Peyer's patch (tissue), 4 donors: ENCODE measurements around the gene TRMT11. TPM values are rescaled to one million over a fixed set of nuclear protein-coding genes. Genes with fewer than 3 reads are reported as not detected.
"Not testable (repeated sequence)": the region's sequence is repeated elsewhere in the genome, so short reads cannot be mapped to it uniquely, and the experiment has no call there.

Experiments used
- DNase-seq, 3 donors: peaks; one replicate each; pipeline ENCODE4 v3.0.0-alpha.2; 2017 to 2019
- H3K27ac ChIP-seq, 4 donors: fragments of 200-600 bp; sonication (generic); one replicate each; pipeline ENCODE4 v1.5.1; 2016 to 2019
- H3K27me3 ChIP-seq, 2 donors: fragments of 200-600 bp; sonication (generic); one replicate each; pipeline ENCODE4 v1.5.1; 2019
- H3K36me3 ChIP-seq, 3 donors: fragments of 200-600 bp; sonication (generic); one replicate each; pipeline ENCODE4 v1.5.1; 2016 to 2019
- H3K4me1 ChIP-seq, 4 donors: fragments of 200-600 bp; sonication (generic); one replicate each; pipeline ENCODE4 v1.5.1; 2016 to 2019
- H3K4me3 ChIP-seq, 4 donors: fragments of 200-600 bp; sonication (generic); 1 replicate in 3 of 4; 2 replicates in 1 of 4; pipeline ENCODE4 v1.5.1; 2016 to 2019; ENCODE audit warnings: mild to moderate bottlenecking in 1 of 4
- H3K9me3 ChIP-seq, 4 donors: fragments of 200-600 bp; sonication (generic); one replicate each; pipeline ENCODE4 v1.5.1; 2016 to 2019; ENCODE audit warnings: mild to moderate bottlenecking in 1 of 4
- POLR2A ChIP-seq, 2 donors: fragments of 450-650 bp; IDR thresholded peaks; one replicate each; pipeline ENCODE4 v1.5.1; 2017; ENCODE audit warnings: antibody characterized with exemption in 2 of 2, mild to moderate bottlenecking in 2 of 2, moderate library complexity in 2 of 2
- total RNA-seq, 4 donors: library from RNA; depleted of rRNA; stranded (reverse); fragments of >200 nt; gene quantifications; one replicate each; pipeline ENCODE4 v1.1.0, GENCODE V29; 2016
- TF ChIP-seq, protein P1 (sequence below), 6 experiments: fragments of 450-650 bp in 4 of 6; fragments of 200-600 bp in 2 of 6; sonication (generic) in 1 of 6; IDR thresholded peaks; one replicate each; pipeline ENCODE4 v1.5.1; 2017 to 2019; ENCODE audit warnings: antibody characterized with exemption in 6 of 6, mild to moderate bottlenecking in 3 of 6, moderate library complexity in 1 of 6

Gene TRMT11
- total RNA-seq, 4 donors from 2014 or later, result 36.6 to 60.2 (median 51.2) TPM

DNA sequence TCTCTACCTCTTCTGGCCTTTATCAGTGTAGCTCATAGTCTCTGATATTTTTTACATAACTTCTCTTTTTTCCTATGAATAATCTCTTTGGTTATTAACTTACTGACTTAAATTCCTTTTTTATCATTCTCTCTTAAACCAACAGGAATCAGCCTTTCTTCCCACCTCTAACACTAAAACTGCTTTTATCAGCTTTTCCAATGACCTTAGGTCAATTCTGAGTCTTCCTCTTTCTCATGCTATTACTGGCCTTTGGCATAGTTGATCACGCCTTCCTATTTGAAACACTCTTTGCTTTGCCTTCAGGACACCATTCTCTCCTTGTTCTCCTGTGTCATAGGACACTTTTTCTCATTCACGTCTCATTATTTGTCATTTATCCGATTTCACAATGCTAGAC is 37.9 kb upstream of the TRMT11 start:
- no peak for TF ChIP-seq POLR2A (IDR thresholded peaks at IDR 0.05)
- TF ChIP-seq, protein P1, sequence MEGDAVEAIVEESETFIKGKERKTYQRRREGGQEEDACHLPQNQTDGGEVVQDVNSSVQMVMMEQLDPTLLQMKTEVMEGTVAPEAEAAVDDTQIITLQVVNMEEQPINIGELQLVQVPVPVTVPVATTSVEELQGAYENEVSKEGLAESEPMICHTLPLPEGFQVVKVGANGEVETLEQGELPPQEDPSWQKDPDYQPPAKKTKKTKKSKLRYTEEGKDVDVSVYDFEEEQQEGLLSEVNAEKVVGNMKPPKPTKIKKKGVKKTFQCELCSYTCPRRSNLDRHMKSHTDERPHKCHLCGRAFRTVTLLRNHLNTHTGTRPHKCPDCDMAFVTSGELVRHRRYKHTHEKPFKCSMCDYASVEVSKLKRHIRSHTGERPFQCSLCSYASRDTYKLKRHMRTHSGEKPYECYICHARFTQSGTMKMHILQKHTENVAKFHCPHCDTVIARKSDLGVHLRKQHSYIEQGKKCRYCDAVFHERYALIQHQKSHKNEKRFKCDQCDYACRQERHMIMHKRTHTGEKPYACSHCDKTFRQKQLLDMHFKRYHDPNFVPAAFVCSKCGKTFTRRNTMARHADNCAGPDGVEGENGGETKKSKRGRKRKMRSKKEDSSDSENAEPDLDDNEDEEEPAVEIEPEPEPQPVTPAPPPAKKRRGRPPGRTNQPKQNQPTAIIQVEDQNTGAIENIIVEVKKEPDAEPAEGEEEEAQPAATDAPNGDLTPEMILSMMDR (IDR thresholded peaks at IDR 0.05), result no peak
- Histone ChIP-seq H3K9me3 (no peaks in the 10 kb centered on the region), H3K27ac (no peak overlapping the region), H3K36me3 (no peaks in the 10 kb centered on the region), H3K27me3 (no peaks in the 10 kb centered on the region), H3K4me3 (no peak overlapping the region), H3K4me1 (peaks cover 0 to 34% (median 5%) of the 10 kb centered on the region in 4 donors)
- no peak for DNase-seq

DNA sequence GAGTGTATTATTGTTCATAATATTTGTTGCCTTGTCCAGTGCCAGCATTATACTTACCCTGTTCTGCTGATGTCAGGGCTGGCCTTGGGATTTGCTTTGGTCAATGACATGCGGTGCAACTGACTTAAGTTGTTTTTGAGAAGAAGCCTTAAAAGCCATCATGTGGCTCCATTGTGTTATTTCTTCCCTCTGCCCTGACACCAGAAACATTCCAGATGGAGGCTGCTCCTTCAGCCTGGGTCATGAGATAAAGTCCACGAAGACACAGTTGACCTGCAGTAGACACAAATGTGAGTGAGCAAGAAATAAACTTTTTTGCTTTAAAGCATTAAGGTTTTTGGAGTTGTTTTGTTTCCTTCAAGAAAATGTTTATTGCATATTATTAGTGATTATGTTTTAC is 37.3 kb upstream of the TRMT11 start:
- Histone ChIP-seq H3K4me1 (peaks cover 0 to 29% (median 2%) of the 10 kb centered on the region in 4 donors), H3K27ac (no peak overlapping the region), H3K36me3 (no peaks in the 10 kb centered on the region), H3K4me3 (no peak overlapping the region), H3K9me3 (no peaks in the 10 kb centered on the region), H3K27me3 (no peaks in the 10 kb centered on the region)
- DNase-seq, result no peak
- no peak for TF ChIP-seq POLR2A (IDR thresholded peaks at IDR 0.05)
- TF ChIP-seq, protein P1 (IDR thresholded peaks at IDR 0.05), result no peak

DNA sequence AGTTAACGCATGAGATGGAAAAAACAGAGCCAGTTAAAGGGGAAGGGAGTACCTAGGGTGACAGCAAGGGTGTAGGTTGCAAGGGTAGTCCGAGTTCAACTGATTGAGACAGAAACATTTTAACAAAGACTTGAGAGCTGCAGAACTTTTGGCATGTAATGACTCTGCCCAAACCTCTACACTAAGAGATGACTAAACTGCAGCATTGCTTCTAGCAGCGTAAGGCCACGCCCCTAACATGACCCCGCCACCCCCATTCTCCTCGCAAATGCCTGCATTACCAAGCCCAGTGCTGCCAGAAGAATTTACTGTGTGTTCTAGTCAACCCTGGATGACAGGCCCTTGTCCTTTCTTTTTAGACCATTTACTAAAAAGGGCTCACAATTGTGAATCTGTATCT is 36.0 kb upstream of the TRMT11 start:
- DNase-seq, result no peak
- TF ChIP-seq, protein P1 (IDR thresholded peaks at IDR 0.05), result no peak
- Histone ChIP-seq H3K9me3 (no peaks in the 10 kb centered on the region), H3K27me3 (no peaks in the 10 kb centered on the region), H3K4me3 (no peak overlapping the region), H3K4me1 (peaks cover 0 to 18% (median 2%) of the 10 kb centered on the region in 4 donors), H3K27ac (no peak overlapping the region), H3K36me3 (no peaks in the 10 kb centered on the region)

DNA sequence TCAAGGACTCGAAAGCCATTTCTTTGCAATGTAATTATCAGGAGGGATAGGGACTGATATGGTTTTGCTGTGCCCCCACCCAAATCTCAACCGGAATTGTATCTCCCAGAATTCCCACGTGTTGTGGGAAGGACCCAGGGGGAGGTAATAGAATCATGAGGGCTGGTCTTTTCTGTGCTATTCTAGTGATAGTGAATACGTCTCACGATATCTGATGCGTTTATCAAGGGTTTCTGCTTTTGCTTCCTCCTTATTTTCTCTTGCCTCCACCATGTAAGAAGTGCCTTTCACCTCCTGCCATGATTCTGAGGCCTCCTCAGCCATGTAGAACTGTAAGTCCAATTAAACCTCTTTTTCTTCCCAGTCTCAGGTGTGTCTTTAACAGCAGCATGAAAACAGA is 35.6 kb upstream of the TRMT11 start:
- not testable (repeated sequence) for H3K27me3 ChIP-seq, H3K27ac ChIP-seq, H3K9me3 ChIP-seq, H3K36me3 ChIP-seq, H3K4me3 ChIP-seq, DNase-seq
- peaks cover 0 to 14% (median 0%) of the 10 kb centered on the region in 4 donors for H3K4me1 ChIP-seq

- H3K9me3 ChIP-seq, result no peaks in the 10 kb centered on the region
- TF ChIP-seq, protein P1 (IDR thresholded peaks at IDR 0.05), result no peak
- TF ChIP-seq POLR2A (IDR thresholded peaks at IDR 0.05), result no peak
- no peaks in the 10 kb centered on the region for H3K36me3 ChIP-seq
- no peak overlapping the region for H3K27ac ChIP-seq
- no peaks in the 10 kb centered on the region for H3K27me3 ChIP-seq
- no peak overlapping the region for H3K4me3 ChIP-seq
- DNase-seq, result no peak
- peaks cover 0 to 13% (median 0%) of the 10 kb centered on the region in 4 donors for H3K4me1 ChIP-seq
Observed at GRCh38 chr6:125951323-125951722, 35.0 kb upstream of the TRMT11 start.

DNA sequence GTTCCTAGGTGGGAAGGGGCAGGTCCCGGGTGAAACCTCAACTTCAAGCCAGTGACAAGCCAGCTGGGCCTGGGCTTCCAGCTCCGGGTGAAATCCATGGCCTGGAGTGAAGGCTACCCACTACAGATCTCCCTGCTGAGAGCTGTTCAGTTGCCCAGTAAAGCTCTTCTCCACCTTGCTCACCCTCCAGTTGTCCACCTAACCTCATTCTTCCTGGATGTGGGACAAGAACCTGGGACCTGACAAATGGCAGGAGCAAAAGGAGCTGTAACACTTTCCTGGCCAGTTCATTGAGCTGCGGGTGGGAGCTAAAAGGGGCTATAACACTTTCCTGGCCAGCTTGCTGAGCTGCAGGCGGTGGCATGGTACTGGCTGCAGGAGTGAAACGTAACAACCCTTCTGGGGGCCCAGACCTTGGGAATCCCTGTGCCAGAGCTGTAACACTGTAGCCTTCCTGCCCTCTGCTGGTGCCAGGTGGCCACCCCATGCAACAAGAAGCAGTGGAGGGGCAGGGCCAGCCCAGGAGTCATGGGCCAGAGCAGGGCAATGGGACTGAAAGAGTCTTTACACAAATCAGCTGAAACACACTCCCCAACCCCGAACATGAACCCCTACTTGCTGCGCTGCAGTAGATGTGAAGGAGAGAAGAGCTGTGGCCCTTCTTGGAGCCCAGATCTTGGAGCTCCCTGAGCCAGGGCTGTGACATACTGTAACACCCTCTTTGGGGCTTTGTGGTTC is 33.4 kb upstream of the TRMT11 start:
- peak in 2 of 3 donors; percentile 55 to 56 for DNase-seq
- TF ChIP-seq POLR2A (IDR thresholded peaks at IDR 0.05), result no peak
- TF ChIP-seq, protein P1 (IDR thresholded peaks at IDR 0.05), result peak in 3 of 6 experiments; percentile 36 to 42 (median 40)
- H3K36me3 ChIP-seq, result no peaks in the 10 kb centered on the region
- H3K4me1 ChIP-seq, result peaks cover 0 to 15% (median 0%) of the 10 kb centered on the region in 4 donors
- H3K9me3 ChIP-seq, result no peaks in the 10 kb centered on the region
- no peak overlapping the region for H3K4me3 ChIP-seq
- no peak overlapping the region for H3K27ac ChIP-seq
- no peaks in the 10 kb centered on the region for H3K27me3 ChIP-seq
